Fibroblast of peridontal ligament (primary cell): ENCODE data around the gene AMOTL2.

Experiments
- DNase-seq: peaks from one replicate; pipeline ENCODE4 v3.0.0-alpha.2; 2010; ENCODE audit errors: extremely low read depth

AMOTL2 gene

GRCh38 chr3:134366221-134366927 lies 7.9 kb downstream of the AMOTL2 start:
- no peak for DNase-seq

GRCh38 chr3:134365766-134366065 lies 8.5 kb downstream of the AMOTL2 start:
- no peak for DNase-seq

- no peak for DNase-seq
These were observed 9.1 kb downstream of the AMOTL2 start for GRCh38 chr3:134364936-134365765.

- DNase-seq = peak; percentile 96
These were observed 9.9 kb downstream of the AMOTL2 start for GRCh38 chr3:134364061-134364935.

GRCh38 chr3:134363381-134363755 lies 10.9 kb downstream of the AMOTL2 start:
- DNase-seq = no peak

GRCh38 chr3:134362670-134363380 lies 11.4 kb downstream of the AMOTL2 start:
- DNase-seq = no peak

GRCh38 chr3:134362221-134362620 lies 12.0 kb downstream of the AMOTL2 start:
- no peak for DNase-seq

GRCh38 chr3:134361162-134361835 lies 12.9 kb downstream of the AMOTL2 start:
- no peak for DNase-seq

- no peak for DNase-seq
These were observed 14.2 kb downstream of the AMOTL2 start for GRCh38 chr3:134360046-134360445.

- DNase-seq = no peak
These were observed 14.9 kb downstream of the AMOTL2 start for GRCh38 chr3:134359121-134360010.

- peak; percentile 99 for DNase-seq
These were observed 16.1 kb downstream of the AMOTL2 start for GRCh38 chr3:134357914-134358811.

- no peak for DNase-seq
These were observed 16.9 kb downstream of the AMOTL2 start for GRCh38 chr3:134357261-134357913.

GRCh38 chr3:134356411-134357040 lies 17.7 kb downstream of the AMOTL2 start:
- DNase-seq = no peak

- DNase-seq = no peak
These were observed 18.8 kb downstream of the AMOTL2 start for GRCh38 chr3:134355416-134355815.

GRCh38 chr3:134354612-134355251 lies 19.5 kb downstream of the AMOTL2 start:
- DNase-seq = no peak

- no peak for DNase-seq
These were observed 20.2 kb downstream of the AMOTL2 start for GRCh38 chr3:134353831-134354611.
